Calu3 (cell line): ENCODE results near the gene CDYL. TPM values are rescaled to one million over a fixed set of nuclear protein-coding genes. Genes with fewer than 3 reads are reported as not detected.

Experiments
- BruUV-seq: library from RNA; stranded (reverse); fragments of 400-500 nt; replicated peaks from 2 replicates; lab custom pipeline; 2021; lab: Mats Ljungman, UMichigan
- CTCF ChIA-PET: fragments of 300-600 bp; sonication (Branson Sonifier 250); formaldehyde crosslinking; loops from one replicate; lab custom pipeline; 2022; ENCODE audit warnings: antibody characterized with exemption; lab: Charles Lee
- DNase-seq: peaks from one replicate; pipeline ENCODE4 v3.0.0; 2022
- H3K27ac Mint-ChIP-seq: one replicate; pipeline ENCODE4 v1.8.0; 2022; ENCODE audit warnings: mixed read lengths; ENCODE audit not compliant: unreplicated experiment
- H3K27me3 Mint-ChIP-seq: one replicate; pipeline ENCODE4 v1.8.0; 2022; ENCODE audit warnings: mixed read lengths; ENCODE audit not compliant: unreplicated experiment
- H3K36me3 Mint-ChIP-seq: one replicate; pipeline ENCODE4 v1.8.0; 2022; ENCODE audit warnings: mild to moderate bottlenecking, moderate library complexity, mixed read lengths; ENCODE audit not compliant: insufficient read depth, unreplicated experiment
- H3K4me1 Mint-ChIP-seq: one replicate; pipeline ENCODE4 v1.8.0; 2022; ENCODE audit warnings: mild to moderate bottlenecking, low read depth, mixed read lengths; ENCODE audit not compliant: unreplicated experiment
- H3K4me3 Mint-ChIP-seq: one replicate; pipeline ENCODE4 v1.8.0; 2022; ENCODE audit warnings: mild to moderate bottlenecking, low read depth, moderate library complexity, mixed read lengths; ENCODE audit not compliant: unreplicated experiment
- H3K9me3 Mint-ChIP-seq: one replicate; pipeline ENCODE4 v1.8.0; 2022; ENCODE audit warnings: low read depth, mixed read lengths; ENCODE audit not compliant: unreplicated experiment
- CTCF ChIP-seq: fragments of 200-600 bp; IDR thresholded peaks from one replicate; pipeline ENCODE4 v1.8.0; 2022; ENCODE audit warnings: antibody characterized with exemption; ENCODE audit not compliant: unreplicated experiment
- intact Hi-C: fragments of 100-400 bp; cut with micrococcal nuclease; formaldehyde crosslinking; loops from one replicate; pipeline ENCODE4 v1.10.0; 2022; ENCODE audit not compliant: unreplicated experiment
- total RNA-seq: library from RNA; stranded (reverse); gene quantifications from 2 replicates; pipeline ENCODE4 v1.2.3, GENCODE V29; 2022

Gene CDYL
- total RNA-seq, 1 experiment from 2014 or later, result 48.9 TPM

GRCh38 chr6:4948781-4949450 is 172.7 kb downstream of the CDYL start:
- H3K27me3 Mint-ChIP-seq, result no peaks in the 10 kb centered on the region
- CTCF ChIA-PET, result no interaction called here
- H3K27ac Mint-ChIP-seq, result no peak overlapping the region
- no peak for DNase-seq
- intact Hi-C loops, result no loop called here
- TF ChIP-seq CTCF, result no peak
- peaks cover 10% of the 10 kb centered on the region for H3K36me3 Mint-ChIP-seq
- H3K4me1 Mint-ChIP-seq, result no peaks in the 10 kb centered on the region
- no peak overlapping the region for H3K4me3 Mint-ChIP-seq
- no TSS peak for BruUV-seq
- no peaks in the 10 kb centered on the region for H3K9me3 Mint-ChIP-seq

- no peak for TF ChIP-seq CTCF
- no peaks in the 10 kb centered on the region for H3K27me3 Mint-ChIP-seq
- no peak for DNase-seq
- intact Hi-C loops, result no loop called here
- no peak overlapping the region for H3K4me3 Mint-ChIP-seq
- no peaks in the 10 kb centered on the region for H3K9me3 Mint-ChIP-seq
- H3K36me3 Mint-ChIP-seq, result peaks cover 10% of the 10 kb centered on the region
- H3K4me1 Mint-ChIP-seq, result no peaks in the 10 kb centered on the region
- no peak overlapping the region for H3K27ac Mint-ChIP-seq
- CTCF ChIA-PET, result interaction anchor here (0.7 kb wide), 1 partner anchor 133 kb away, joined by 3 read pairs; no protein-coding TSS in a partner anchor
- BruUV-seq, result no TSS peak
Measured at GRCh38 chr6:4950076-4950475, 173.9 kb downstream of the CDYL start.

GRCh38 chr6:4950836-4951533 is 174.8 kb downstream of the CDYL start:
- intact Hi-C loops, result no loop called here
- Mint-ChIP-seq H3K4me3 (no peak overlapping the region), H3K27me3 (no peaks in the 10 kb centered on the region), H3K27ac (no peak overlapping the region), H3K36me3 (peaks cover 5% of the 10 kb centered on the region), H3K9me3 (no peaks in the 10 kb centered on the region), H3K4me1 (no peaks in the 10 kb centered on the region)
- no peak for TF ChIP-seq CTCF
- no peak for DNase-seq
- CTCF ChIA-PET, result interaction anchor here (0.6 to 0.7 kb wide), 2 partner anchors 24 to 134 kb away, joined by 3 read pairs; no protein-coding TSS in a partner anchor
- BruUV-seq, result no TSS peak

- Mint-ChIP-seq H3K4me1 (no peaks in the 10 kb centered on the region), H3K9me3 (no peaks in the 10 kb centered on the region), H3K4me3 (no peak overlapping the region), H3K36me3 (peaks cover 3% of the 10 kb centered on the region), H3K27me3 (no peaks in the 10 kb centered on the region), H3K27ac (no peak overlapping the region)
- CTCF ChIA-PET, result no interaction called here
- BruUV-seq, result no TSS peak
- DNase-seq, result no peak
- no peak for TF ChIP-seq CTCF
- intact Hi-C loops, result no loop called here
Measured at GRCh38 chr6:4953440-4953839, 177.2 kb downstream of the CDYL start.
